SK-N-SH (cell line): ENCODE results near the gene SLCO2A1. TPM values are rescaled to one million over a fixed set of nuclear protein-coding genes. Genes with fewer than 3 reads are reported as not detected.

ENCODE experiments used
- CTCF ChIA-PET: fragments of 300-600, 350-600 bp; formaldehyde crosslinking; extraction: SDS; loops from one replicate; lab custom pipeline; 2021; lab: Yijun Ruan, JAX
- POLR2A ChIA-PET: fragments of 350-600 bp; sonication (Branson Sonifier 250); formaldehyde crosslinking; extraction: SDS; loops from one replicate; lab custom pipeline; 2020; ENCODE audit warnings: antibody characterized with exemption, inconsistent platforms; lab: Yijun Ruan, JAX
- DNase-seq: peaks from one replicate; pipeline ENCODE4 v3.0.0; 2012
- H2AFZ ChIP-seq: fragments of 200-600 bp; sonication (generic); 2 replicates; pipeline ENCODE4 v1.8.1; 2016; ENCODE audit warnings: antibody characterized with exemption, mild to moderate bottlenecking, low read depth
- H3F3A ChIP-seq: fragments of 200-600 bp; sonication (generic); replicated peaks from 2 replicates; pipeline ENCODE3; 2016; ENCODE audit warnings: antibody characterized with exemption, mild to moderate bottlenecking; ENCODE audit not compliant: insufficient read depth
- H3K27ac ChIP-seq, 2 experiments: fragments of 200-500 bp in 1 of 2; fragments of 200-600 bp in 1 of 2; sonication (Bioruptor generic) in 1 of 2; sonication (generic), shearing (Covaris generic) in 1 of 2; 2 replicates each; pipeline versions ENCODE4 v1.5.1 to v1.6.1; 2014 to 2016; ENCODE audit warnings: low read depth in 2 of 2, inconsistent platforms in 1 of 2, low read length in 1 of 2, mild to moderate bottlenecking in 1 of 2, mixed read lengths in 1 of 2
- H3K27me3 ChIP-seq: fragments of 200-600 bp; sonication (generic), shearing (Covaris generic); 2 replicates; pipeline ENCODE4 v1.6.1; 2016; ENCODE audit warnings: mixed run types; ENCODE audit not compliant: insufficient read depth
- H3K36me3 ChIP-seq, 2 experiments: fragments of 200-500 bp in 1 of 2; fragments of 200-600 bp in 1 of 2; sonication (Bioruptor generic) in 1 of 2; sonication (generic) in 1 of 2; replicated peaks in 1 of 2; 2 replicates each; pipeline versions ENCODE3 to v1.5.1; 2014 to 2016; ENCODE audit warnings: low read length in 1 of 2, mild to moderate bottlenecking in 1 of 2; ENCODE audit not compliant: insufficient read depth in 2 of 2, control insufficient read depth in 1 of 2
- H3K4me1 ChIP-seq, 2 experiments: fragments of 200-500 bp in 1 of 2; fragments of 200-600 bp in 1 of 2; sonication (Bioruptor generic) in 1 of 2; sonication (generic), shearing (Covaris generic) in 1 of 2; 2 replicates each; pipeline versions ENCODE4 v1.5.1 to v1.6.1; 2014 to 2016; ENCODE audit warnings: low read depth in 1 of 2, low read length in 1 of 2, mixed run types in 1 of 2; ENCODE audit not compliant: insufficient read depth in 2 of 2, control insufficient read depth in 1 of 2
- H3K4me2 ChIP-seq: fragments of 200-600 bp; sonication (generic), shearing (Covaris generic); 2 replicates; pipeline ENCODE4 v1.6.1; 2017; ENCODE audit warnings: mixed run types
- H3K4me3 ChIP-seq, 2 experiments: fragments of 200-500 bp in 1 of 2; fragments of 200-600 bp in 1 of 2; sonication (Bioruptor generic) in 1 of 2; sonication (generic), shearing (Covaris generic) in 1 of 2; 2 replicates each; pipeline versions ENCODE4 v1.5.1 to v1.8.1; 2014 to 2016; ENCODE audit warnings: low read depth in 2 of 2, inconsistent platforms in 1 of 2, low read length in 1 of 2, mild to moderate bottlenecking in 1 of 2, mixed read lengths in 1 of 2, moderate library complexity in 1 of 2
- H3K79me2 ChIP-seq: fragments of 200-600 bp; sonication (generic); 2 replicates; pipeline ENCODE4 v1.8.1; 2017; ENCODE audit warnings: mild to moderate bottlenecking; ENCODE audit not compliant: insufficient read depth
- H3K9ac ChIP-seq: fragments of 200-600 bp; sonication (generic); 2 replicates; pipeline ENCODE4 v1.6.1; 2017; ENCODE audit warnings: mixed run types
- H3K9me2 ChIP-seq: fragments of 200-600 bp; sonication (generic); 2 replicates; pipeline ENCODE4 v1.6.1; 2017; ENCODE audit warnings: mixed run types
- H3K9me3 ChIP-seq: fragments of 200-600 bp; sonication (generic); 2 replicates; pipeline ENCODE4 v1.6.1; 2017; ENCODE audit warnings: mixed run types, mild to moderate bottlenecking, moderate library complexity
- H4K20me1 ChIP-seq: fragments of 200-600 bp; sonication (generic); 2 replicates; pipeline ENCODE4 v1.6.1; 2017; ENCODE audit warnings: mild to moderate bottlenecking, mixed run types; ENCODE audit not compliant: insufficient read depth
- FOSL2 ChIP-seq: IDR thresholded peaks from 2 replicates; pipeline ENCODE4 v1.4.0; 2012; ENCODE audit warnings: low read depth, mild to moderate bottlenecking, moderate library complexity, borderline replicate concordance
- IRF3 ChIP-seq: fragments of 150-350 bp; IDR thresholded peaks from 2 replicates; pipeline ENCODE4 v1.6.1; 2016; ENCODE audit warnings: mild to moderate bottlenecking, low read depth, low read length
- MAX ChIP-seq: IDR thresholded peaks from 2 replicates; pipeline ENCODE4 v1.4.0; 2012; ENCODE audit warnings: low read depth
- POLR2AphosphoS5 ChIP-seq: IDR thresholded peaks from 2 replicates; pipeline ENCODE4 v1.6.1; 2012; ENCODE audit warnings: low read depth, low read length
- RXRA ChIP-seq: IDR thresholded peaks from 2 replicates; pipeline ENCODE4 v1.4.0; 2012; ENCODE audit warnings: low read depth, mild to moderate bottlenecking, borderline replicate concordance
- TCF12 ChIP-seq: IDR thresholded peaks from 2 replicates; pipeline ENCODE4 v1.4.0; 2012
- YY1 ChIP-seq: IDR thresholded peaks from 2 replicates; pipeline ENCODE4 v1.4.0; 2012; ENCODE audit warnings: low read depth, mild to moderate bottlenecking
- WGBS: methylation state at CpG from one replicate; pipeline ENCODE4 v1.1.6; 2017; ENCODE audit warnings: low lambda C conversion rate; 5-methylcytosine and 5-hydroxymethylcytosine counted together
- polyA plus RNA-seq, 3 experiments: library from polyadenylated mRNA; depleted of rRNA; stranded (reverse); fragments of >200 nt; gene quantifications; 2 replicates each; pipeline ENCODE4 v1.2.3, GENCODE V29; 2012
- TF ChIP-seq, protein P1 (sequence below): IDR thresholded peaks from 2 replicates; pipeline ENCODE4 v1.4.0; 2012; ENCODE audit warnings: low read depth, borderline replicate concordance
- TF ChIP-seq, protein P2 (sequence below): fragments of 150-350 bp; IDR thresholded peaks from 2 replicates; pipeline ENCODE4 v1.6.1; 2017; ENCODE audit warnings: antibody characterized with exemption, low read length, low read depth, borderline replicate concordance

Gene SLCO2A1
- polyA plus RNA-seq, 1 of the 3 experiments (the other 2 are of a cell fraction): 9.3 TPM

DNA sequence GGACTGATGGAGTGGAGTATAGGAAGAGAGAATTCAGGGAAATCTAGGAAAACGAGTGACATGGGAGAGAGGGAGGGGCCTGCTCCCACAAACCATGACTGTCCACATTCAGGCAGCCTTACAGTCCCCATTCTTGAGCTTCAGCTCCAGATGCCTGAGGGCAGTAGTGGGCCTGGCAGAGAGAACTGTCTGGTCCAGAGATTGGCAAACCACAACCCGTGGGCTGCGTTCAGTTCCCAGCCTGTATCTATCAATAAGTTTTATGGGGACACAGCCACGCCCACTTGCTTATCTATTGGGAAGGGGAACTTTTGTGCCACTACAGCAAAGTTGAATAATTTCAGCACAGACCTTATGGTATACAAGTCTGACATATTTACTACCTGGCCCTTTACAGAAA lies 63.8 kb downstream of the SLCO2A1 start:
- no peak for TF ChIP-seq POLR2AphosphoS5
- no peak for TF ChIP-seq TCF12
- TF ChIP-seq, protein P1, sequence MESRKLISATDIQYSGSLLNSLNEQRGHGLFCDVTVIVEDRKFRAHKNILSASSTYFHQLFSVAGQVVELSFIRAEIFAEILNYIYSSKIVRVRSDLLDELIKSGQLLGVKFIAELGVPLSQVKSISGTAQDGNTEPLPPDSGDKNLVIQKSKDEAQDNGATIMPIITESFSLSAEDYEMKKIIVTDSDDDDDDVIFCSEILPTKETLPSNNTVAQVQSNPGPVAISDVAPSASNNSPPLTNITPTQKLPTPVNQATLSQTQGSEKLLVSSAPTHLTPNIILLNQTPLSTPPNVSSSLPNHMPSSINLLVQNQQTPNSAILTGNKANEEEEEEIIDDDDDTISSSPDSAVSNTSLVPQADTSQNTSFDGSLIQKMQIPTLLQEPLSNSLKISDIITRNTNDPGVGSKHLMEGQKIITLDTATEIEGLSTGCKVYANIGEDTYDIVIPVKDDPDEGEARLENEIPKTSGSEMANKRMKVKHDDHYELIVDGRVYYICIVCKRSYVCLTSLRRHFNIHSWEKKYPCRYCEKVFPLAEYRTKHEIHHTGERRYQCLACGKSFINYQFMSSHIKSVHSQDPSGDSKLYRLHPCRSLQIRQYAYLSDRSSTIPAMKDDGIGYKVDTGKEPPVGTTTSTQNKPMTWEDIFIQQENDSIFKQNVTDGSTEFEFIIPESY: no peak
- TF ChIP-seq MAX: no peak
- no peak for TF ChIP-seq FOSL2
- TF ChIP-seq IRF3: no peak
- no peak for TF ChIP-seq RXRA
- TF ChIP-seq, protein P2, sequence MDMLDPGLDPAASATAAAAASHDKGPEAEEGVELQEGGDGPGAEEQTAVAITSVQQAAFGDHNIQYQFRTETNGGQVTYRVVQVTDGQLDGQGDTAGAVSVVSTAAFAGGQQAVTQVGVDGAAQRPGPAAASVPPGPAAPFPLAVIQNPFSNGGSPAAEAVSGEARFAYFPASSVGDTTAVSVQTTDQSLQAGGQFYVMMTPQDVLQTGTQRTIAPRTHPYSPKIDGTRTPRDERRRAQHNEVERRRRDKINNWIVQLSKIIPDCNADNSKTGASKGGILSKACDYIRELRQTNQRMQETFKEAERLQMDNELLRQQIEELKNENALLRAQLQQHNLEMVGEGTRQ: no peak
- H4K20me1 ChIP-seq: no peaks in the 10 kb centered on the region
- no peaks in the 10 kb centered on the region for H3F3A ChIP-seq
- ChIA-PET POLR2A (no interaction called here), CTCF (interaction anchor here (1.1 kb wide), 1 partner anchor 36 kb away, joined by 3 read pairs; no protein-coding TSS in a partner anchor)
- no peak overlapping the region for H3K9ac ChIP-seq
- H3K4me1 ChIP-seq: peaks cover 0 to 5% of the 10 kb centered on the region in 2 experiments; a peak in 1 of 4 replicates
- no peaks in the 10 kb centered on the region for H3K79me2 ChIP-seq
- H3K36me3 ChIP-seq: no peaks in the 10 kb centered on the region
- H3K9me3 ChIP-seq: no peaks in the 10 kb centered on the region
- no peak overlapping the region for H3K4me2 ChIP-seq
- H3K27me3 ChIP-seq: no peaks in the 10 kb centered on the region
- no peak overlapping the region for H2AFZ ChIP-seq
- no peaks in the 10 kb centered on the region for H3K9me2 ChIP-seq
- H3K4me3 ChIP-seq: no peak overlapping the region
- 74% methylated on average over 4 of the region's 4 CpGs for WGBS
- H3K27ac ChIP-seq: no peak overlapping the region
- no peak for DNase-seq

DNA sequence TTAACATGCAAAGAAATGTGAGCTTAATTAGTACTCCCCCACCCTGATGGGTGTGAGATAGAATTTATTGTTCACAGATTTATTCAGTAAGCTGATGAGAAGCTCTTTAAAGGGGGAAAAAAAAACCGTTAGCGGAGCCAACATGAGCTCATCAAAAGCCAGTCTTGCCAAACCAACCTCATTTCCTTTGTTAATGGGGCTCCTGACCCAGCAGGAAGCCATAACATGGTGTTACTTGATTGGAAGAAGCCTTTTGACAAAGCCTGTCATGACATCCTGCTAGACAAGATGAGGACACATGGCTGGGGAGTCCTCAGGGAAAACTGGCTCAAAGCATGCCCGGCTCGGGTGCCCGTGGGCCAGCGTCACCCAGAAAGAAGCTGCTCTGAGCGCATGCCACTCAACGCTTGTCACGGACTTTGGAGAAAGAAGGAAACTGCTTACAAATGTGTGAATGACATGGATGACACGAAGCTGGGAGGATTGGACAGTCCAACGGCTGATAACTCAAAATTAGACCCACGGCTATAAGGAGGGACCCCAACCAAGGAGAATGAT lies 64.6 kb downstream of the SLCO2A1 start:
- Histone ChIP-seq H3K9me3 (no peaks in the 10 kb centered on the region), H3F3A (no peaks in the 10 kb centered on the region), H3K4me3 (no peak overlapping the region), H3K9ac (no peak overlapping the region), H3K27ac (no peak overlapping the region), H2AFZ (no peak overlapping the region), H3K4me2 (no peak overlapping the region), H3K36me3 (no peaks in the 10 kb centered on the region), H4K20me1 (no peaks in the 10 kb centered on the region), H3K79me2 (no peaks in the 10 kb centered on the region), H3K9me2 (no peaks in the 10 kb centered on the region), H3K27me3 (no peaks in the 10 kb centered on the region), H3K4me1 (no peaks in the 10 kb centered on the region; a peak in 1 of 4 replicates)
- POLR2A ChIA-PET: no interaction called here
- CTCF ChIA-PET: interaction anchor here (0.7 to 1.1 kb wide), 2 partner anchors 35 to 36 kb away, joined by 3 to 5 read pairs; no protein-coding TSS in a partner anchor
- no peak for TF ChIP-seq YY1
- DNase-seq: no peak
- WGBS: 93% methylated on average over 12 of the region's 12 CpGs
